Sigmoid colon (tissue), 4 donors: Measurements from ENCODE around the gene HDAC4.

ENCODE experiments used
- POLR2AphosphoS5 ChIP-seq, 4 donors: sonication (generic); formaldehyde crosslinking; IDR thresholded peaks; one replicate each; pipeline ENCODE4 v1.6.1; 2017; ENCODE audit warnings: antibody characterized with exemption in 4 of 4
- TF ChIP-seq, protein P1 (sequence below), 4 experiments: fragments of 450-650 bp in 3 of 4; fragments of 200-600 bp in 1 of 4; IDR thresholded peaks; one replicate each; pipeline ENCODE4 v1.5.1; 2016 to 2019; ENCODE audit warnings: antibody characterized with exemption in 4 of 4, mild to moderate bottlenecking in 3 of 4, moderate library complexity in 2 of 4

GRCh38 chr2:239391286-239392071 is 9.3 kb downstream of the HDAC4 start:
- TF ChIP-seq, protein P1, sequence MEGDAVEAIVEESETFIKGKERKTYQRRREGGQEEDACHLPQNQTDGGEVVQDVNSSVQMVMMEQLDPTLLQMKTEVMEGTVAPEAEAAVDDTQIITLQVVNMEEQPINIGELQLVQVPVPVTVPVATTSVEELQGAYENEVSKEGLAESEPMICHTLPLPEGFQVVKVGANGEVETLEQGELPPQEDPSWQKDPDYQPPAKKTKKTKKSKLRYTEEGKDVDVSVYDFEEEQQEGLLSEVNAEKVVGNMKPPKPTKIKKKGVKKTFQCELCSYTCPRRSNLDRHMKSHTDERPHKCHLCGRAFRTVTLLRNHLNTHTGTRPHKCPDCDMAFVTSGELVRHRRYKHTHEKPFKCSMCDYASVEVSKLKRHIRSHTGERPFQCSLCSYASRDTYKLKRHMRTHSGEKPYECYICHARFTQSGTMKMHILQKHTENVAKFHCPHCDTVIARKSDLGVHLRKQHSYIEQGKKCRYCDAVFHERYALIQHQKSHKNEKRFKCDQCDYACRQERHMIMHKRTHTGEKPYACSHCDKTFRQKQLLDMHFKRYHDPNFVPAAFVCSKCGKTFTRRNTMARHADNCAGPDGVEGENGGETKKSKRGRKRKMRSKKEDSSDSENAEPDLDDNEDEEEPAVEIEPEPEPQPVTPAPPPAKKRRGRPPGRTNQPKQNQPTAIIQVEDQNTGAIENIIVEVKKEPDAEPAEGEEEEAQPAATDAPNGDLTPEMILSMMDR (IDR thresholded peaks at IDR 0.05) = no peak
- TF ChIP-seq POLR2AphosphoS5 (IDR thresholded peaks at IDR 0.05) = no peak
